Activated B cell treated with CpG ODN at 0.5 μM for 24 hours (primary cell): ENCODE data around the gene CSPG5. TPM values are rescaled to one million over a fixed set of nuclear protein-coding genes. Genes with fewer than 3 reads are reported as not detected.

Experiments
- ATAC-seq: fragments of 200-7000 bp; cut with Tn5 transposase; one replicate; pipeline ENCODE4 v1.10.0; 2021; ENCODE audit warnings: low read depth, mild to moderate bottlenecking, moderate library complexity
- CTCF ChIA-PET: fragments of 350-600 bp; sonication (Branson Sonifier 250); formaldehyde crosslinking; loops from one replicate; lab custom pipeline; 2021; ENCODE audit warnings: antibody characterized with exemption; lab: Charles Lee
- POLR2A ChIA-PET: fragments of 350-600 bp; sonication (Branson Sonifier 250); formaldehyde crosslinking; loops from one replicate; lab custom pipeline; 2021; ENCODE audit warnings: antibody characterized with exemption; lab: Charles Lee
- DNase-seq: peaks from one replicate; pipeline ENCODE4 v3.0.0; 2022
- H3K27ac Mint-ChIP-seq: one replicate; pipeline ENCODE4 v1.8.0; 2020; ENCODE audit warnings: mixed read lengths
- H3K27me3 Mint-ChIP-seq: one replicate; pipeline ENCODE4 v1.8.0; 2021; ENCODE audit warnings: mixed read lengths
- H3K36me3 Mint-ChIP-seq: one replicate; pipeline ENCODE4 v1.8.0; 2021; ENCODE audit warnings: low read depth, mixed read lengths
- H3K4me1 Mint-ChIP-seq: one replicate; pipeline ENCODE4 v1.8.0; 2021; ENCODE audit warnings: mixed read lengths
- H3K4me3 Mint-ChIP-seq: one replicate; pipeline ENCODE4 v1.8.0; 2020; ENCODE audit warnings: mild to moderate bottlenecking, mixed read lengths
- H3K9me3 Mint-ChIP-seq: one replicate; pipeline ENCODE4 v1.8.0; 2020; ENCODE audit warnings: mixed read lengths
- intact Hi-C: fragments of 100-400 bp; cut with micrococcal nuclease; formaldehyde crosslinking; loops from one replicate; pipeline ENCODE4 v1.15.1; 2024
- total RNA-seq: library from RNA; stranded (reverse); gene quantifications from 2 replicates; pipeline ENCODE4 v1.2.3, GENCODE V29; 2022
- TF ChIP-seq, protein P1 (sequence below): fragments of 200-600 bp; IDR thresholded peaks from one replicate; pipeline ENCODE4 v1.8.0; 2022; ENCODE audit warnings: antibody characterized with exemption, mild to moderate bottlenecking

CSPG5 gene
- total RNA-seq, 1 donor from 2014 or later, result 0.09 TPM

DNA sequence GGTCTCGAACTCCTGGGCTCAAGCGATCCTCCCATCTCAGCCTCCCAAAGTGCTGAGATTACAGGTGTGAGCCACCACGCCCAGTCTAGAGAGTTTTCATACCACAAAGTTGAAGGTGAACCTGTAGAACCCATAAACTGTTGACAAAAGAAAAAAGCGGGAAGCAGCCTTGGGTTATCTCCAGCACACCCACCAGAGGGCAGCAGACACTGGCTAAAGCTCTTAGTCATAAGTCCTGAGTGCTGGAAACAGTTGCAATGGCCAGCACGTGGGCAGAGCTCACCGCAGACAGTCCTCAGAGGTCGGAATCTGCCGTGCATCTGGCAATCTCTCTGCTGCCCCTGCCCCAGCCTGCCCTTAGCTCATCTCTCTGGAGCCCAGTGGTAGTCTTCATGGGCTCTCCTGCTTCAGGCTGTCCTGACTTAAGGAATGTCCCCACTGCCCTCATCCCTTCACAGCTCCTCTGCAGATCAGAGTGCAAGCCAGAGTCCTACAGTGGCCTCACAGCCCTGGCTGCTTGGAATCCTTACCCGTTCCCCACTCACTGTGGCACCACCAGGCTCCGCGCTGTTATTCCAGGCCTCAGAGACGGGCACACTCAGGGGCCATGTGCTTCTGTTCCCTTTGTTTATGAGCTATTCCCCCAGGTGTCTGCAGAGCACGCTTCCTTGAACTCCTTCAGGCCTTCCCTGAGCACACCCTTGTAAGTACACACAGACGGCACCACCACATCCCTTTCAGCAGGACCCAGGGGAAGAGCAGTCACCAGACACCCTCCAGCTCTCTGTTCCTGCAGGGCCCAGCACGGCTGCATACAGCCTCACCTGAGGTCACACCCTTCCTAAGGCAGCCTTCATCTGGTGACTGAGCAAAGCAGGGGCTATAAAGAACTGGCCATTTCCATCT, 56.3 kb downstream of the CSPG5 start:
- POLR2A ChIA-PET, result interaction anchor here (0.9 to 2.0 kb wide), 5 partner anchors 100 to 303 kb away, joined by 3 to 15 read pairs (median 3); no protein-coding TSS in a partner anchor
- DNase-seq, result peak; percentile 55
- TF ChIP-seq, protein P1, sequence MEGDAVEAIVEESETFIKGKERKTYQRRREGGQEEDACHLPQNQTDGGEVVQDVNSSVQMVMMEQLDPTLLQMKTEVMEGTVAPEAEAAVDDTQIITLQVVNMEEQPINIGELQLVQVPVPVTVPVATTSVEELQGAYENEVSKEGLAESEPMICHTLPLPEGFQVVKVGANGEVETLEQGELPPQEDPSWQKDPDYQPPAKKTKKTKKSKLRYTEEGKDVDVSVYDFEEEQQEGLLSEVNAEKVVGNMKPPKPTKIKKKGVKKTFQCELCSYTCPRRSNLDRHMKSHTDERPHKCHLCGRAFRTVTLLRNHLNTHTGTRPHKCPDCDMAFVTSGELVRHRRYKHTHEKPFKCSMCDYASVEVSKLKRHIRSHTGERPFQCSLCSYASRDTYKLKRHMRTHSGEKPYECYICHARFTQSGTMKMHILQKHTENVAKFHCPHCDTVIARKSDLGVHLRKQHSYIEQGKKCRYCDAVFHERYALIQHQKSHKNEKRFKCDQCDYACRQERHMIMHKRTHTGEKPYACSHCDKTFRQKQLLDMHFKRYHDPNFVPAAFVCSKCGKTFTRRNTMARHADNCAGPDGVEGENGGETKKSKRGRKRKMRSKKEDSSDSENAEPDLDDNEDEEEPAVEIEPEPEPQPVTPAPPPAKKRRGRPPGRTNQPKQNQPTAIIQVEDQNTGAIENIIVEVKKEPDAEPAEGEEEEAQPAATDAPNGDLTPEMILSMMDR, result peak; percentile 20
- H3K4me1 Mint-ChIP-seq, result peaks cover 8% of the 10 kb centered on the region
- H3K27ac Mint-ChIP-seq, result no peak overlapping the region
- no peaks in the 10 kb centered on the region for H3K36me3 Mint-ChIP-seq
- no peaks in the 10 kb centered on the region for H3K27me3 Mint-ChIP-seq
- no peak overlapping the region for H3K4me3 Mint-ChIP-seq
- peak; percentile 95 for ATAC-seq
- intact Hi-C loops, result loop anchor here (1.0 kb wide), 4 partner anchors 267 to 629 kb away; no protein-coding TSS in a partner anchor
- CTCF ChIA-PET, result interaction anchor here (0.7 to 3.3 kb wide), 17 partner anchors 8 to 629 kb away, joined by 3 to 32 read pairs (median 3); partner anchors contain the start of gene ELP6
- H3K9me3 Mint-ChIP-seq, result no peaks in the 10 kb centered on the region

- ChIA-PET CTCF (interaction anchor here (0.8 to 2.2 kb wide), 8 partner anchors 9 to 469 kb away, joined by 3 to 16 read pairs (median 3); no protein-coding TSS in a partner anchor), POLR2A (no interaction called here)
- H3K27ac Mint-ChIP-seq, result no peak overlapping the region
- no peaks in the 10 kb centered on the region for H3K9me3 Mint-ChIP-seq
- H3K27me3 Mint-ChIP-seq, result no peaks in the 10 kb centered on the region
- ATAC-seq (no peak), DNase-seq (no peak)
- intact Hi-C loops, result no loop called here
- H3K36me3 Mint-ChIP-seq, result no peaks in the 10 kb centered on the region
- peaks cover 5% of the 10 kb centered on the region for H3K4me1 Mint-ChIP-seq
- H3K4me3 Mint-ChIP-seq, result no peak overlapping the region
- TF ChIP-seq, protein P1, result no peak
Measured at GRCh38 chr3:47520756-47521155, 57.9 kb downstream of the CSPG5 start.

GRCh38 chr3:47517937-47518336, 60.7 kb downstream of the CSPG5 start:
- TF ChIP-seq, protein P1, result no peak
- ChIA-PET CTCF (interaction anchor here (1.0 kb wide), 1 partner anchor 307 kb away, joined by 3 read pairs; no protein-coding TSS in a partner anchor), POLR2A (no interaction called here)
- ATAC-seq, result no peak
- Mint-ChIP-seq H3K9me3 (no peaks in the 10 kb centered on the region), H3K27ac (no peak overlapping the region), H3K36me3 (peaks cover 4% of the 10 kb centered on the region), H3K27me3 (no peaks in the 10 kb centered on the region), H3K4me3 (no peak overlapping the region), H3K4me1 (peaks cover 10% of the 10 kb centered on the region)
- intact Hi-C loops, result loop anchor here (10.0 kb wide), 1 partner anchor 543 kb away; the partner anchor contains the start of genes CCDC12 and NBEAL2
- no peak for DNase-seq

DNA sequence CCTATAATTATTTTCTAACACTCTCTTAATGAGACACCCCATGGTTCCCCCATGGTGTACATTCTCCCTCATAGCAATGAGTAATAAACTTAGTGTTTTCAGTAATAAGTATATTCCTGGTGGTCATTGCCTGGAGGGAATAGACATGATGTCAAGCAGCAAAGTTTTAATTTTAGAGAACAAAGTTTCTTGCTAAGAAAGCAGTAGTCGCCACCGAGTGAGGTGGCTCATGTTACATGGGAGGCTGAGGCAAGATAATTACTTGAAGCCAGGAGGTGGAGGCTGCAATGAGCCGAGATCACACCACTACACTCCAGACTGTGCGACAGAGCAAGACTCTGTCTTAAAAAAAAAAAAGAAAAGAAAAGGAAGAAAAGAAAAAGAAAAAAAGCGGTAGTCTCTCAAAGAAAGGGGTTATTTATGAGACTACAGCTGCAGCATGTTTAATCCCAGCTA, 62.8 kb downstream of the CSPG5 start:
- TF ChIP-seq, protein P1, result no peak
- peaks cover 9% of the 10 kb centered on the region for H3K36me3 Mint-ChIP-seq
- DNase-seq (no peak), ATAC-seq (no peak)
- H3K27me3 Mint-ChIP-seq, result no peaks in the 10 kb centered on the region
- no peaks in the 10 kb centered on the region for H3K9me3 Mint-ChIP-seq
- no peak overlapping the region for H3K27ac Mint-ChIP-seq
- no peak overlapping the region for H3K4me3 Mint-ChIP-seq
- ChIA-PET CTCF (interaction anchor here (1.6 kb wide), 1 partner anchor 95 kb away, joined by 7 read pairs; no protein-coding TSS in a partner anchor), POLR2A (interaction anchor here (1.0 kb wide), 1 partner anchor 39 kb away, joined by 3 read pairs; no protein-coding TSS in a partner anchor)
- intact Hi-C loops, result loop anchor here (10.0 kb wide), 1 partner anchor 541 kb away; the partner anchor contains the start of genes CCDC12 and NBEAL2
- peaks cover 18% of the 10 kb centered on the region for H3K4me1 Mint-ChIP-seq
